GM12892 (cell line): ENCODE data around the gene AKR1C2.

ENCODE experiments used
- POLR2AphosphoS5 ChIP-seq: IDR thresholded peaks from 2 replicates; pipeline ENCODE4 v1.6.1; 2011; ENCODE audit warnings: low read depth, low read length, control low read depth
- TAF1 ChIP-seq: IDR thresholded peaks from 2 replicates; pipeline ENCODE4 v1.6.1; 2011; ENCODE audit warnings: low read depth, mild to moderate bottlenecking, control low read depth, low read length, borderline replicate concordance

GRCh38 chr10:5045095-5045494, 41.4 kb upstream of the AKR1C2 start:
- no peak for TF ChIP-seq TAF1
- no peak for TF ChIP-seq POLR2AphosphoS5
